ENCODE data around the gene BEST1. TPM values are rescaled to one million over a fixed set of nuclear protein-coding genes. Genes with fewer than 3 reads are reported as not detected.

The BEST1 gene
- total and polyA plus RNA-seq, 2 of the 13 experiments (the other 11 are each of a cell fraction or from before 2014, with no cell fraction given), result 0.09 to 0.65 TPM

DNA sequence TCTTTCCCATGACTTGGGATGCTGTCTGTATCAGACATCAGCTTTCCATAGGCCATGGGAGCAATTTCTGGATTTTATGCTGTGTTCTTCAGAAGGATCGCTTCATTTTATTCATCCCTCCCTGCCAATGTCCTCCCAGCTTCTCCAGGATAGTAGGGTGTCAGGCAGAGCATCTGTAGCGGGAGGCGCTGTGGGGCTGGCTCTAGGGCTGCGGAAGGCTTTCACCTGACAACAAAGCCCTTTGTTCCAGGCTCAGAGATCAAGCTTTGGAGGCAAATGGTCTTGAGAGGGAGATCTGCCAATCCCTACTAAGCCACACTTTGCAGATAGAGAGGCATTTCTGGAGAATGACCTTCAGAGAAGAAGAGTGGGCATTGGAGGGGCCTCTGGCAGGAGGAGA, 46.8 kb downstream of the BEST1 start:
- no peak overlapping the region for H2AFZ ChIP-seq (ENCODE audit: low read length)
- peaks cover 9% of the 10 kb centered on the region for H3K9me3 ChIP-seq (ENCODE audit: low read length)
- H3K27me3 ChIP-seq (ENCODE audit: control insufficient read depth in 1 of 2, insufficient read depth in 2 of 2, low read length in 2 of 2), result no peaks in the 10 kb centered on the region
- in situ Hi-C loops (cut with HindIII; ENCODE audit: extremely low pct_ligation_motif_present, low pct_unique_long_range_greater_than_20kb) (no loop called here), intact Hi-C loops (cut with micrococcal nuclease; ENCODE audit: unreplicated experiment) (loop anchor here (2.0 kb wide), 1 partner anchor 16 kb away; no protein-coding TSS in a partner anchor)
- WGBS (ENCODE audit: low lambda C conversion rate), result 51% methylated on average over 4 of the region's 4 CpGs
- no TSS peak for BruUV-seq (replicated peaks)
- ATAC-seq (peak; percentile 35; the same call in 2 of the 3 replicates), FAIRE-seq (no peak), DNase-seq (ENCODE audit: low spot score) (peak; percentile 69)
- H3K27ac ChIP-seq (ENCODE audit: extremely low read length, insufficient read depth, low read length), result peak overlapping the region; percentile 30
- peaks cover 73% of the 10 kb centered on the region for H3K4me1 ChIP-seq (ENCODE audit: insufficient read depth, low read length)
- no peak overlapping the region for H3K4me3 ChIP-seq (replicated peaks in 1 of 3; ENCODE audit: insufficient read depth in 1 of 3, low read depth in 2 of 3, low read length in 3 of 3)
- H4K20me1 ChIP-seq (ENCODE audit: insufficient read depth, low read length), result no peaks in the 10 kb centered on the region
- H3K36me3 ChIP-seq (replicated peaks in 1 of 2; ENCODE audit: control insufficient read depth in 1 of 2, insufficient read depth in 2 of 2, low read length in 2 of 2), result no peaks in the 10 kb centered on the region
- H3K9ac ChIP-seq (ENCODE audit: insufficient read depth, low read depth, low read length), result no peak overlapping the region
- H3K79me2 ChIP-seq (ENCODE audit: insufficient read depth, low read length), result no peaks in the 10 kb centered on the region
- ChIA-PET CTCF (ENCODE audit: low intra/inter-chr PET ratio, low total read pairs) (no interaction called here), POLR2A (interaction anchor here (1.6 to 18.6 kb wide), 3 partner anchors 19 to 47 kb away, joined by 5 to 518 read pairs (median 323); partner anchors contain the start of gene FTH1)
- H3K4me2 ChIP-seq (ENCODE audit: low read depth, low read length), result no peak overlapping the region
- no peak for TF ChIP-seq U2AF2 (IDR thresholded peaks at IDR 0.05; ENCODE audit: low read depth, low read length)
- TF ChIP-seq ZSCAN31 (CRISPR knock-in tag; IDR thresholded peaks at IDR 0.05; ENCODE audit: low read depth), result no peak
- TF ChIP-seq, protein P1, sequence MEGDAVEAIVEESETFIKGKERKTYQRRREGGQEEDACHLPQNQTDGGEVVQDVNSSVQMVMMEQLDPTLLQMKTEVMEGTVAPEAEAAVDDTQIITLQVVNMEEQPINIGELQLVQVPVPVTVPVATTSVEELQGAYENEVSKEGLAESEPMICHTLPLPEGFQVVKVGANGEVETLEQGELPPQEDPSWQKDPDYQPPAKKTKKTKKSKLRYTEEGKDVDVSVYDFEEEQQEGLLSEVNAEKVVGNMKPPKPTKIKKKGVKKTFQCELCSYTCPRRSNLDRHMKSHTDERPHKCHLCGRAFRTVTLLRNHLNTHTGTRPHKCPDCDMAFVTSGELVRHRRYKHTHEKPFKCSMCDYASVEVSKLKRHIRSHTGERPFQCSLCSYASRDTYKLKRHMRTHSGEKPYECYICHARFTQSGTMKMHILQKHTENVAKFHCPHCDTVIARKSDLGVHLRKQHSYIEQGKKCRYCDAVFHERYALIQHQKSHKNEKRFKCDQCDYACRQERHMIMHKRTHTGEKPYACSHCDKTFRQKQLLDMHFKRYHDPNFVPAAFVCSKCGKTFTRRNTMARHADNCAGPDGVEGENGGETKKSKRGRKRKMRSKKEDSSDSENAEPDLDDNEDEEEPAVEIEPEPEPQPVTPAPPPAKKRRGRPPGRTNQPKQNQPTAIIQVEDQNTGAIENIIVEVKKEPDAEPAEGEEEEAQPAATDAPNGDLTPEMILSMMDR (CRISPR knock-in tag; IDR thresholded peaks at IDR 0.05), result peak; percentile 67
- TF ChIP-seq ZNF792 (CRISPR knock-in tag; IDR thresholded peaks at IDR 0.05), result no peak
- no peak for TF ChIP-seq ZNF572 (CRISPR knock-in tag; IDR thresholded peaks at IDR 0.05)
- TF ChIP-seq ZNF234 (CRISPR knock-in tag; conservative IDR thresholded peaks at IDR 0.05), result no peak
- TF ChIP-seq, protein P2, sequence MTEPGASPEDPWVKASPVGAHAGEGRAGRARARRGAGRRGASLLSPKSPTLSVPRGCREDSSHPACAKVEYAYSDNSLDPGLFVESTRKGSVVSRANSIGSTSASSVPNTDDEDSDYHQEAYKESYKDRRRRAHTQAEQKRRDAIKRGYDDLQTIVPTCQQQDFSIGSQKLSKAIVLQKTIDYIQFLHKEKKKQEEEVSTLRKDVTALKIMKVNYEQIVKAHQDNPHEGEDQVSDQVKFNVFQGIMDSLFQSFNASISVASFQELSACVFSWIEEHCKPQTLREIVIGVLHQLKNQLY (CRISPR knock-in tag; IDR thresholded peaks at IDR 0.05), result no peak
- TF ChIP-seq, protein P3, sequence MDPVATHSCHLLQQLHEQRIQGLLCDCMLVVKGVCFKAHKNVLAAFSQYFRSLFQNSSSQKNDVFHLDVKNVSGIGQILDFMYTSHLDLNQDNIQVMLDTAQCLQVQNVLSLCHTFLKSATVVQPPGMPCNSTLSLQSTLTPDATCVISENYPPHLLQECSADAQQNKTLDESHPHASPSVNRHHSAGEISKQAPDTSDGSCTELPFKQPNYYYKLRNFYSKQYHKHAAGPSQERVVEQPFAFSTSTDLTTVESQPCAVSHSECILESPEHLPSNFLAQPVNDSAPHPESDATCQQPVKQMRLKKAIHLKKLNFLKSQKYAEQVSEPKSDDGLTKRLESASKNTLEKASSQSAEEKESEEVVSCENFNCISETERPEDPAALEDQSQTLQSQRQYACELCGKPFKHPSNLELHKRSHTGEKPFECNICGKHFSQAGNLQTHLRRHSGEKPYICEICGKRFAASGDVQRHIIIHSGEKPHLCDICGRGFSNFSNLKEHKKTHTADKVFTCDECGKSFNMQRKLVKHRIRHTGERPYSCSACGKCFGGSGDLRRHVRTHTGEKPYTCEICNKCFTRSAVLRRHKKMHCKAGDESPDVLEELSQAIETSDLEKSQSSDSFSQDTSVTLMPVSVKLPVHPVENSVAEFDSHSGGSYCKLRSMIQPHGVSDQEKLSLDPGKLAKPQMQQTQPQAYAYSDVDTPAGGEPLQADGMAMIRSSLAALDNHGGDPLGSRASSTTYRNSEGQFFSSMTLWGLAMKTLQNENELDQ (CRISPR knock-in tag; IDR thresholded peaks at IDR 0.05; ENCODE audit: borderline replicate concordance), result no peak
- TF ChIP-seq, protein P4, sequence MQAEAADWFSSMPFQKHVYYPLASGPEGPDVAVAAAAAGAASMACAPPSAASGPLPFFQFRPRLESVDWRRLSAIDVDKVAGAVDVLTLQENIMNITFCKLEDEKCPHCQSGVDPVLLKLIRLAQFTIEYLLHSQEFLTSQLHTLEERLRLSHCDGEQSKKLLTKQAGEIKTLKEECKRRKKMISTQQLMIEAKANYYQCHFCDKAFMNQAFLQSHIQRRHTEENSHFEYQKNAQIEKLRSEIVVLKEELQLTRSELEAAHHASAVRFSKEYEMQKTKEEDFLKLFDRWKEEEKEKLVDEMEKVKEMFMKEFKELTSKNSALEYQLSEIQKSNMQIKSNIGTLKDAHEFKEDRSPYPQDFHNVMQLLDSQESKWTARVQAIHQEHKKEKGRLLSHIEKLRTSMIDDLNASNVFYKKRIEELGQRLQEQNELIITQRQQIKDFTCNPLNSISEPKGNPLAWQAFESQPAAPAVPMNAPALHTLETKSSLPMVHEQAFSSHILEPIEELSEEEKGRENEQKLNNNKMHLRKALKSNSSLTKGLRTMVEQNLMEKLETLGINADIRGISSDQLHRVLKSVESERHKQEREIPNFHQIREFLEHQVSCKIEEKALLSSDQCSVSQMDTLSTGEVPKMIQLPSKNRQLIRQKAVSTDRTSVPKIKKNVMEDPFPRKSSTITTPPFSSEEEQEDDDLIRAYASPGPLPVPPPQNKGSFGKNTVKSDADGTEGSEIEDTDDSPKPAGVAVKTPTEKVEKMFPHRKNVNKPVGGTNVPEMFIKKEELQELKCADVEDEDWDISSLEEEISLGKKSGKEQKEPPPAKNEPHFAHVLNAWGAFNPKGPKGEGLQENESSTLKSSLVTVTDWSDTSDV (CRISPR knock-in tag; IDR thresholded peaks at IDR 0.05), result no peak
- TF ChIP-seq MYC (CRISPR knock-in tag; IDR thresholded peaks at IDR 0.05; ENCODE audit: borderline replicate concordance), result no peak
- TF ChIP-seq EP300 (IDR thresholded peaks at IDR 0.05; ENCODE audit: low read depth in 2 of 2, low read length in 2 of 2), result 0 out of 4 replicates have a peak, but pooled peaks of 1 of the 2 experiments have one; percentile 10
- no peak for TF ChIP-seq EP300 (CRISPR knock-in tag; IDR thresholded peaks at IDR 0.05; ENCODE audit: borderline replicate concordance)
- TF ChIP-seq, protein P5, sequence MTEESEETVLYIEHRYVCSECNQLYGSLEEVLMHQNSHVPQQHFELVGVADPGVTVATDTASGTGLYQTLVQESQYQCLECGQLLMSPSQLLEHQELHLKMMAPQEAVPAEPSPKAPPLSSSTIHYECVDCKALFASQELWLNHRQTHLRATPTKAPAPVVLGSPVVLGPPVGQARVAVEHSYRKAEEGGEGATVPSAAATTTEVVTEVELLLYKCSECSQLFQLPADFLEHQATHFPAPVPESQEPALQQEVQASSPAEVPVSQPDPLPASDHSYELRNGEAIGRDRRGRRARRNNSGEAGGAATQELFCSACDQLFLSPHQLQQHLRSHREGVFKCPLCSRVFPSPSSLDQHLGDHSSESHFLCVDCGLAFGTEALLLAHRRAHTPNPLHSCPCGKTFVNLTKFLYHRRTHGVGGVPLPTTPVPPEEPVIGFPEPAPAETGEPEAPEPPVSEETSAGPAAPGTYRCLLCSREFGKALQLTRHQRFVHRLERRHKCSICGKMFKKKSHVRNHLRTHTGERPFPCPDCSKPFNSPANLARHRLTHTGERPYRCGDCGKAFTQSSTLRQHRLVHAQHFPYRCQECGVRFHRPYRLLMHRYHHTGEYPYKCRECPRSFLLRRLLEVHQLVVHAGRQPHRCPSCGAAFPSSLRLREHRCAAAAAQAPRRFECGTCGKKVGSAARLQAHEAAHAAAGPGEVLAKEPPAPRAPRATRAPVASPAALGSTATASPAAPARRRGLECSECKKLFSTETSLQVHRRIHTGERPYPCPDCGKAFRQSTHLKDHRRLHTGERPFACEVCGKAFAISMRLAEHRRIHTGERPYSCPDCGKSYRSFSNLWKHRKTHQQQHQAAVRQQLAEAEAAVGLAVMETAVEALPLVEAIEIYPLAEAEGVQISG (CRISPR knock-in tag; IDR thresholded peaks at IDR 0.05), result no peak
- no peak for TF ChIP-seq ZBTB8A (CRISPR knock-in tag; IDR thresholded peaks at IDR 0.05; ENCODE audit: borderline replicate concordance, low read depth)
